ENCODE measurements around the gene MEF2C.

- TF ChIP-seq GATA2 (IDR thresholded peaks at IDR 0.05; ENCODE audit: low read depth, low read length) (no peak), GATA3 (IDR thresholded peaks at IDR 0.05; ENCODE audit: low read depth, low read length) (no peak)
Observed at GRCh38 chr5:88722546-88723073, 160.4 kb downstream of the MEF2C start.

Measured in SH-SY5Y (cell line).